ENCODE measurements around the gene ZNHIT6.

- TF ChIP-seq, protein P1, sequence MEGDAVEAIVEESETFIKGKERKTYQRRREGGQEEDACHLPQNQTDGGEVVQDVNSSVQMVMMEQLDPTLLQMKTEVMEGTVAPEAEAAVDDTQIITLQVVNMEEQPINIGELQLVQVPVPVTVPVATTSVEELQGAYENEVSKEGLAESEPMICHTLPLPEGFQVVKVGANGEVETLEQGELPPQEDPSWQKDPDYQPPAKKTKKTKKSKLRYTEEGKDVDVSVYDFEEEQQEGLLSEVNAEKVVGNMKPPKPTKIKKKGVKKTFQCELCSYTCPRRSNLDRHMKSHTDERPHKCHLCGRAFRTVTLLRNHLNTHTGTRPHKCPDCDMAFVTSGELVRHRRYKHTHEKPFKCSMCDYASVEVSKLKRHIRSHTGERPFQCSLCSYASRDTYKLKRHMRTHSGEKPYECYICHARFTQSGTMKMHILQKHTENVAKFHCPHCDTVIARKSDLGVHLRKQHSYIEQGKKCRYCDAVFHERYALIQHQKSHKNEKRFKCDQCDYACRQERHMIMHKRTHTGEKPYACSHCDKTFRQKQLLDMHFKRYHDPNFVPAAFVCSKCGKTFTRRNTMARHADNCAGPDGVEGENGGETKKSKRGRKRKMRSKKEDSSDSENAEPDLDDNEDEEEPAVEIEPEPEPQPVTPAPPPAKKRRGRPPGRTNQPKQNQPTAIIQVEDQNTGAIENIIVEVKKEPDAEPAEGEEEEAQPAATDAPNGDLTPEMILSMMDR (IDR thresholded peaks at IDR 0.05) = no peak
- TF ChIP-seq RCOR1 (IDR thresholded peaks at IDR 0.05; ENCODE audit: low read length) (no peak), SMC3 (IDR thresholded peaks at IDR 0.05; ENCODE audit: low read depth, low read length) (no peak), MEF2A (IDR thresholded peaks at IDR 0.05; ENCODE audit: borderline replicate concordance, low read depth) (no peak), NRF1 (IDR thresholded peaks at IDR 0.05; ENCODE audit: low read depth, low read length) (no peak), EP300 (IDR thresholded peaks at IDR 0.05; ENCODE audit: borderline replicate concordance in 1 of 2, low read depth in 1 of 2, low read length in 1 of 2) (0 out of 4 replicates have a peak, but pooled peaks of 1 of the 2 experiments have one; percentile 27)
- TF ChIP-seq, protein P2, sequence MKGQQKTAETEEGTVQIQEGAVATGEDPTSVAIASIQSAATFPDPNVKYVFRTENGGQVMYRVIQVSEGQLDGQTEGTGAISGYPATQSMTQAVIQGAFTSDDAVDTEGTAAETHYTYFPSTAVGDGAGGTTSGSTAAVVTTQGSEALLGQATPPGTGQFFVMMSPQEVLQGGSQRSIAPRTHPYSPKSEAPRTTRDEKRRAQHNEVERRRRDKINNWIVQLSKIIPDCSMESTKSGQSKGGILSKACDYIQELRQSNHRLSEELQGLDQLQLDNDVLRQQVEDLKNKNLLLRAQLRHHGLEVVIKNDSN (IDR thresholded peaks at IDR 0.05; ENCODE audit: borderline replicate concordance, low read depth) = no peak
- TF ChIP-seq, protein P3, sequence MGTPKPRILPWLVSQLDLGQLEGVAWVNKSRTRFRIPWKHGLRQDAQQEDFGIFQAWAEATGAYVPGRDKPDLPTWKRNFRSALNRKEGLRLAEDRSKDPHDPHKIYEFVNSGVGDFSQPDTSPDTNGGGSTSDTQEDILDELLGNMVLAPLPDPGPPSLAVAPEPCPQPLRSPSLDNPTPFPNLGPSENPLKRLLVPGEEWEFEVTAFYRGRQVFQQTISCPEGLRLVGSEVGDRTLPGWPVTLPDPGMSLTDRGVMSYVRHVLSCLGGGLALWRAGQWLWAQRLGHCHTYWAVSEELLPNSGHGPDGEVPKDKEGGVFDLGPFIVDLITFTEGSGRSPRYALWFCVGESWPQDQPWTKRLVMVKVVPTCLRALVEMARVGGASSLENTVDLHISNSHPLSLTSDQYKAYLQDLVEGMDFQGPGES (IDR thresholded peaks at IDR 0.05; ENCODE audit: low read depth, low read length) = no peak
Observed at GRCh38 chr1:85628791-85629531, 79.3 kb downstream of the ZNHIT6 start.

Data from SK-N-SH (cell line).